T-helper 1 cell (primary cell): ENCODE measurements around the gene PCNX2.

Experiments
- DNase-seq, 5 donors: peaks; one replicate each; pipeline ENCODE4 v3.0.0-alpha.2; 2012 to 2020

PCNX2 gene

DNA sequence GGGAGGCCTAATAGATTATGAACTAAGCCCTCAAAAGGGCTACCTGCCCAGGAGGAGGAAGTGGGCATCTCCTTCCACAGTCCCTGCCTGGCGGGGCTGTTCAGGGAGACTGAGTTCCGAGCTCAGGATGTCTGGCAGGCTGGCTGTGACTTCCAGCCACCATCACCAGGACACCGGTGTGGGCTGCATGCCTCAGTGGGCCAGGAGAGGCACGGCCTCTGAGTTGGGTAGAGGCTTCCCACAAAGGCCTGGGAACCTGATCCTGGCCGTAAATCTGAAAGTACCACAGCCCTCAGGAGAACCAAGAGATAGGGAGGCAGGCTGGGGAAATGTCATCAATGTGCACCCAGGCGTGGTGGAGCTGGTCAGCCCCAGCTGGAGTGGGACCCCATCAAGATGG lies 316.0 kb downstream of the PCNX2 start:
- DNase-seq = no peak

DNA sequence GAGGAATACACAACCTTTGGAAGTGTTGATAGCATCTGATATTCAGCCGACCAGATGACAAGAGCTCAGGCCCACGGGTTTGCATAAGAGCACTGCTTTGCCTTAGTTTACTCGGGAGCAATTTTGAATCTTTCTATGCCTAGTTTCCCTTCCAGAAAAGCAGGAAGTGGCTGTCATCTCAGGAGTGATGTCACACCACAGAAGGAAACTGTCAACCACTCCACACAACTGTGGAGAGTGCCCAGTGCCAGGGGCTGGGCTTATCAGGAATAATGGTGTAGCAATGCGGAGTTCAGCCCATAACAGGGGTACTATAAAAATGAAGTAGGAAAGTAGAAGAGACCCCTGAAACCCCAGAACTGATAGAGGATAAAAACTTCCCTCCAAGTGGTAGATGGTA lies 316.7 kb downstream of the PCNX2 start:
- peak in 1 of 5 donors; percentile 30 for DNase-seq

DNA sequence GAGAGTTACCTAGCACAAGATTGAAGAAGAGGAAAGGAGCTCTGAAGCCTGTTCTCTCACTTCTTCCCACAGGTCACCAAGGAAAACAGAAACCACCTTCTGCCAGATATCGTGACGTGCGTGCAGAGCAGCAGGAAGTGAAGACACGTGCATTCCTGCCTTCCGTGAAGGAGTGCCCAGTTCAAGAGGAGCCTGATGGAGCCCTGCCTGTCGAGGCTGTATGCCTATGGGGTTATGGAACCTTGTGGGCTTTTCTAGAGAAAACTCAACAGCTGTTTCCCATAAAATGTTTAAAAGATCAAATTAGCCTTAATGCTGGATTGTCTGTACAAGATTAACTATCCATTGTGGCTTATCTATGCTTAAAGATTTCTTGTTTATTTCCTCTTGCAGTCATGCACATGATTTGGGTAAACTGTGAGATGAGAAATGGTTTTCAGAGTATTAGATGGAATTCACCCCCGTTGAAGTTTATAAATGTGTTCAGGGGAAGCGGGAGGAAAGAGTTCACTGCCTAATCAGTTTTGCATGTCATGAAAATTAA lies 317.4 kb downstream of the PCNX2 start:
- peak in 1 of 5 donors; percentile 52 for DNase-seq

DNA sequence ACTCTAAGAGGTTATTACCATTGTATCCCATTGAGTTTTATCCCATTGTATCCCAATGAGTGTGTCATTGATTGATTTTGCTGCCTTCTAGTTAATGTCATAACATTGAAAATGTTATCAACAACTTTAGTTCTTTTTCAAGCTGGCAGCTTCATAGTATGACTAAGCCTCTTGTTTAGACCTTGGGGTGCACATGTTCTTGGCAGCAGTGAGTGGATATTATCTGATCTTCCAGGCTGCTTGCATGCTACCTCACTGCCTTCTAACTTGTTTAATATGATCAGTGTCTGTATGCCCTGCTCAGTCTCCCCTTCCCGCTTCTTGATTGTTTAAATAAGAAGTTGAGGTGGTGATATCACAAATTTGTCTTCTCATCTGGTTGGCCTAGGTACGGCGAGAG lies 320.6 kb downstream of the PCNX2 start:
- DNase-seq = no peak

DNA sequence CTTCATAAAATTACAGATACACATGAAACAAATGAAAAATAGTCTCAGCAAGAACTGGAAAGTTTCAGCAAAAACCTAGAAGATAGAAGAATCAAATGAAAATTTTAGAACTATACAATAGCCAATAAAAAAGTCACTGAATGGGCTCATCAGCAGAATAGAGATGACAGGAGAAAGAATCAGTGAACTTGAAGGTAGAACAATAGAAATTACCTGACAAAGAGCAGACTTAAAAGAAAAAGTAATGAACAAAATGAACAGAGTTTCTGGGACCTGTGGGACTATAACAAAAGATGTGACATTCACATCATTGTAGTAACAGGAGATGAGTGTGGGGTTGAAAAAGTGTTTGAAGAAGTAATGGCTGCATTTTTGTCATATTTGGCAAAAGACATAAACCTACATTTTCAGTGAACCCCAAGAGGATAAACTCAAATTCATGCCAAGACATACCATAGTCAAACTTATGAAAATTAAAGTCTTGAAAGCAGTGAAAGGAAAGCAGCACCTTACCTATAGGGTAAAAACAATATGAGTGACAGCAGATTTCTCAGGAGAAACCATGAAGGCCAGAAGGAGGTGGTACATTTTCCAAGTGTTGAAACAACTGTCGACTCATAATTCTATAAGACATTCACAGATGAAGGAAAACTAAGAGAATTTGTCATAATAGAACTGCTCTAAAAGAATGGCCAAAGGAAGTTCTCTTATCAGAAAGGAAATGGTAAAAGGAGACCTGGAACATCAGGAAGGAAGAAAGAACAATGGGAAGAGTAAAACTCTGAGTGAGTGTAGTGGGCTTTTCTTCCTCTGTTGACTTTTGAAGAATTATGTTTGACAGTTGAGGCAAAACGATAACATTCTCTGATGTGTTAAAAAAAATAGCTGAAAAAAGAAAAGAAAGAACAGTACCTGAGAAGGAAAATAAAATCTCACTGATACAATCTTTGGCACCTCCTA lies 321.6 kb downstream of the PCNX2 start:
- DNase-seq = no peak

DNA sequence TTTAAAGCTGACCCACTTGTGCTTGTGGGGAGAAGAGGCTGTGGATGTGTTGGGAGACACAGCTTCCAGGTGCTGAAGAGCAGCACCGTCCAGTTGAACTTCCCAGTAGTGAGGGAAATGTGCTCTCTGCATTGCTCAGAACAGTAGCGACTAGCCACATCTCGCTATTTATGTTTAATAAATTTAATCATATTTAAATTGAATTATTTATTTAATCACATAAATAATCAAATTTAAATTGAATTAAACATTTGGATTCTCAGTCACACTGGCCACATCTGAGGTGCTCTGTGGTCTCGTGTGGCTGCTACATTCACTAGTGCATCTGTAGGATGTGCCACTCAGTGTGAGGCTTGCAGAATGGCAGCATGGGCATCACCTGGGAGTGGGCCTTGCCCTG lies 325.0 kb downstream of the PCNX2 start:
- no peak for DNase-seq

DNA sequence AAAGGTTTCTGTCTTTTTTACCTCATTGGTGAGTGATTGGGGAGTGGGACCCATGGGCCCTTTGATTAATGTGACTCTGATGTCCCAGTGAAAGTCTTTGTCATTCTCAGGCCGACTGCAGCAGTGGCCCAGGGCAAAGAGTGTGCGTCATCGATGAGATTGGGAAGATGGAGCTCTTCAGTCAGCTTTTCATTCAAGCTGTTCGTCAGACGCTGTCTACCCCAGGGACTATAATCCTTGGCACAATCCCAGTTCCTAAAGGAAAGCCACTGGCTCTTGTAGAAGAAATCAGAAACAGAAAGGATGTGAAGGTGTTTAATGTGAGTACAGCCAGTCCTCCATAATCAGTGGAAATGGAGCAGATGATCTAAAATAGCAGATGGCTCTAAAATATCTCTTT lies 325.7 kb downstream of the PCNX2 start:
- no peak for DNase-seq

DNA sequence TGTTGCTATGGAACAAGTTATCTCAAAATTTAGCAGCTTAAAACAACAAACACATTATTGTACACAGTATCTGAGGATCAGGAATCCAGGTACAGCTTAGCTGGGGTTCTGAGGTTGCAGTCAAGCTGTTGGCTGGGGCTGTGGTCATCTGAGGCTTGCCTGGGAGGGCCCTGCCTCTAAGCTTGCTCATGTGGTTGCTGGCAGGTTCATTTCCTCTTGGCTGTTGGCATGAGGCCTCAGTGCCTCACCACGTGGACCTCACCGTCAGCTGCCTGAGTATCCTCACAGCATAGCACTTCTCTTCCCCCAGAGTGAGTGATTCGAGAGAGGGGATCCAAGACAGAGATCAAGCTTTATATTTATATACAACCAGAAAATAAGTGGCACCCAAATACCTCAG lies 326.6 kb downstream of the PCNX2 start:
- peak in 1 of 5 donors; percentile 17 for DNase-seq

DNA sequence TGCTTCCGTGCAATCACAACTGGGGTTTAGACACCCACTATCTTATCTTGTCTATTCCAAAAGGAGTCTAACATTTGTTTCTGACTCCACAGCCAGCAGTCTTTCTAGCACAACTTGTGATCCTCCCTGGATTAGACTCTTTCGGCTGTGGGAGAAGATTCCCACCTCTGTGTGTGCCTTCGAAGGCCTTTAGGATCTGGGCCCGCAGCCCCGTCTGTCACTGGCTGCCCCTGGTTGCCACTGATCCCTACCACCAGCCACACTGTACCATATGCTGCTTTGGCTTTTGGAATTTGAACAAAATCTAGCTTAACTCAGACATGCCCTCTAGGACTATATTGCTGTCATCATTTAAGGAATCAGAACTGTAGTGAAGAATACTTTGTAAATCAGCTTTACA lies 327.1 kb downstream of the PCNX2 start:
- DNase-seq = no peak

DNA sequence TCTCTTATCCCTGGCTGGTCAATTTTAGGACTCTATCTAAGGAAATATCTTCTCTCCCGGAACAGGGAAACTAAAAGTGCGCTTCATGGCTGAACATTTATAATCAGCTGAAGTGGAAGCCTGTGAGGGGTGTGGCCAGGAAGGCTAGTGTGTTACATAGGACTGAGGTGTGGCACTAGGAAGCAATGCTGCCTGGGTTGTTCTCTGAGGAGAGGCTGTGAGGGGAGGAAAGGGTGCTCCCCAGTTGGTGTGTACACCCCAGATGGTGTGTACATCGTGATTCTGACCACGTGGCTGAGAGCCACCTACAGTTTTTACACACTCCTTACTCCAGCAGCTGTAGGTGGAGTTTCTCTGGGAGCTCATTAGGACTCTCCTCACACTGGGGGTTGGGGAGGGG lies 328.9 kb downstream of the PCNX2 start:
- DNase-seq = no peak

DNA sequence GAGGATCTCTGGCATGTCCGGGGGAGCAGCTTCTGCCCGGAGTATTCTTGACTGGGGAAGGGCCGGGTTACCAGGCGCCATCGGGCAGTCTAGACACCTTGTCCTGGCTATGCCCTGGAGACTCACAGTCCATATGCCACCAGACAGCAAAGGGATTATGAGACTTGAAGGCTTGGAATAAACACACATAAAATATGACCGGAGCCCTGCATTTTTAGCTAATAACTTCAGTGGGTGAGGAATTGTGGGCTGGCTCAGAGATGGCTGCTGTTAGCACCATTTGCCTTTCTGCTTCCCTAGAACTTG lies 329.7 kb downstream of the PCNX2 start:
- DNase-seq = no peak

DNA sequence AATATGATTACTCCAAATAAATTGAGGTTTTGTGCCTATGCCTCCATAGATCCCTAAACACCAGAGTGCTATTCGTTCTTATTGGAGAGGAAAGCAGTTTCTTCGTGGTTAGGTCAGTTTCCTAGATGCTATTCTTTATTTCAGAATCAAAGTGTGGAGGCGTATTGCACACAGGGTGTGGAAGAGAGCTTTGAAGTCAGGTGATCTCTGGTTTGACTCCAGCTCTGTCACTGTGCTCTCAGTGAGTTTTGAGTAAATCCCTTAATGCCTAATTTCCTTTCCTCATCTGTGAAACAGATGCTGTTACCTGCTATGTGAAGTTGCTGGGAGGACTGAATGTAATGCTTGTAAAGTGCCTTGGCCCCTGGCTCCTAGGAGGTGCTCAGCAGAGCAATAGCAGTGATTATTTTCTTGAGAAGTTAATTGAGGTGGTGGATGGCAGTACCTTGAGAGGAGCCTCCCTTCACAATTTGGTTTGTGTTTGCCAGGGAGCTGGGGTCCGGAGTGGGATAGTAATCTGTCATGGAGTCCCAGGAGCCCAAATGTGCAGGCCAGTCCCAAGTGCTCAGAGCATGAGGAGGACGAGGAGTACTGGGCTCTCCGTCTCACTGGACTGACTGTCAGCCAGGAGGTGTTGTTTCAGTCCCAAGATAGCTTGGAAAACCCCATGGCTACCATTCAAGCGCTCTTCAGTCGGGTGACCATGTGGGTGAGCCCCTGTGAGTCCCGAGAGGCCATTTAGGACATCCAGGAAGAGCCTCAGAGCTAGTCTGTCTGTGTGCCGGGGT lies 330.2 kb downstream of the PCNX2 start:
- no peak for DNase-seq

DNA sequence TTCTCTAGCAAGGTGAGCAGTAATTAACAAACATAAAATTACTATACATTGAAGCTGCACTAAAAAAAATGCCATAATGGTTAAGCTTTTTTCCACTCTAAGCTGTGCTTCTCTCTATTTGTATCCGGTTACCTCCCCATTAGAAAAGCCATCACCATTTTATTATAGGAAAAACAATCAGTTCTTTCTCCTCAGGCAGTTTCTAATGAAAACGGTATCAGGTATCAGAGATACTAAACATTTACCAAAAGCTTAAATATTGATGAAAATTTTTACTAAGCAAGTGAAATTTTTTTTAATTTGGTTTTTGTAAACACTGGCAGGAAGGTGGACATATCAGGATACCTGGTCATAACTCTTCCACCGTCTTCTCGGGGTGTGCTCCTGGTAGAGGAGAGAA lies 330.9 kb downstream of the PCNX2 start:
- DNase-seq = no peak

DNA sequence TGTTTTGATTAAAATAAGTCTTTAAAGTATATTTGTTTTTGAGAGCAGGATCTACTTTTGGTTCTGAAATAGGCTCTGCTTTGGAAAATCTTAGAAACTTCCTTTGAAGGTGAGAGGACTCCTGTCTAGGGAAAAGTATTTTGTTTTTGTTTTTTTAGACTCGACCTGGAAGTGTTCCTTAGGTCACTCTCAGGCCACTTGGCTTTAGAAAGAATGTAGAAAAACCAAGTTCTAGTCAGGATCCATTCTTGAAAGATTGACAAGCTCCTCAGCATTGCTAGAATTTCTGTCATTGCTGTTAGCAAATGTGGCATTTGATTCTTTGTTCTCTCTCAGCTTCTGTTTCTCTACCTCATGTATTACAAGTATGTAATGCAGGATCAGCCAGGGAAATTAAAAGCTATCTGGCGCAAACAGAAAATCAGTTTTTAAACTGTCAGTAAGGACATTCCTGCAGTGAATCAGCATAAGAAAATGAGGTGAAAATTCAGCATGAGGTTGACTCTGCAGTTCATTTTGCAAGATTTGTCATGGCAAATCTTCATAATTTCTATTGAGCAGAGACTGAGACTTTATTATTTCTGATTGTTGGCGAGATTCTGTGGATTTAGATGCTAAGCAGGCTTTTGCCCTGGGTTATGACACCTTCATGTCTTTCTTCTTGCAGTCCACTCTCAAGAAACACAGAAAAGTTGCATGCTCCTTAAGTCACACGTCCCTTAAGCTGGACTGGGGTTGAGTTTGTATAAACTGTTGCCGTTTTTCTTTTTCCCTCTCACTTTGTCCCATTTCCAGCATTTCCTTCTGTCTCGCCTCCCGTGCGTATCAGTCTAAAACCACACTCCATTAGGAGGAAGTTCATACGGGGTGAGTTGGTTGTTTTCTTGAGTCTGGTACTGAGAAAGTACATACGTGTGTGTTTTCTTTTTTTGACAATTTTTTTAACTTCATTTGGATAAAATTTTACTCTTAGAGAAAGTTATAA lies 332.5 kb downstream of the PCNX2 start:
- DNase-seq = no peak

DNA sequence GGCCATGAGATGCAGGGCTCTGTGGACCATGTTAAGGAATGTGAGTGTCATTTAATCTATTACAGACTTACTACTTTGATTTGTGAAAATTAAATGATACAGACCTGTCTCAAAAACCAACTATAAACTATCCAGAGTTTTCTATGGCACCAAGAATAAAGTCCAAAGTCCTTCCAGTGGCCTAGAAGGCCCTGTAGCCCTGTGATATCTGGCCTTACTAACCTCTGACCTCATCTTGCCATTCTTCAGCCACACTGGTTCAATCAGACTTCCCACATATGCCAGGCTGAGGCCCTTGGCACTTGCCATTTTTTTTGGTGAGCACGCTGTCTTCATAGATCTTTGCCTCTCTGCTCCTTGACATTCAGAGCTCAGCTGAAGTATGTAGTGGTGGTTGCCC lies 337.5 kb downstream of the PCNX2 start:
- no peak for DNase-seq

DNA sequence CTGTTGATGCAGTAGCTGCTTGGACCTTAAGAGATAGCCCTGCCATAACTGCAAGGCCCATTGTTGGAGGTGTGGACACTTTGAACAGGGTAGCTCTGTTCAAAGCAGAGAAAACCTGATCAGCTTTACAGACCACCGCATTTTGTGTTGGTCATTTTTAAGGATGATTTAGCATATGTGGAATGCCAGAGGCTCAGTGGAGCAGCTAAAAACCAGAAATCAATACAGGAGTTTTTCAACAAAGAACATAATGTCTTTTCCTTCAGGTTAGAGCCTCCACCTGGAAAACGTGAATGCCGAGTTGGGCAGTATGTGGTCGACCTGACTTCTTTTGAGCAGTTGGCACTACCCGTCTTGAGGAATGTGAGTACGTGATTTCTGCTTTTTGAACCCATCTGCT lies 339.4 kb downstream of the PCNX2 start:
- no peak for DNase-seq

DNA sequence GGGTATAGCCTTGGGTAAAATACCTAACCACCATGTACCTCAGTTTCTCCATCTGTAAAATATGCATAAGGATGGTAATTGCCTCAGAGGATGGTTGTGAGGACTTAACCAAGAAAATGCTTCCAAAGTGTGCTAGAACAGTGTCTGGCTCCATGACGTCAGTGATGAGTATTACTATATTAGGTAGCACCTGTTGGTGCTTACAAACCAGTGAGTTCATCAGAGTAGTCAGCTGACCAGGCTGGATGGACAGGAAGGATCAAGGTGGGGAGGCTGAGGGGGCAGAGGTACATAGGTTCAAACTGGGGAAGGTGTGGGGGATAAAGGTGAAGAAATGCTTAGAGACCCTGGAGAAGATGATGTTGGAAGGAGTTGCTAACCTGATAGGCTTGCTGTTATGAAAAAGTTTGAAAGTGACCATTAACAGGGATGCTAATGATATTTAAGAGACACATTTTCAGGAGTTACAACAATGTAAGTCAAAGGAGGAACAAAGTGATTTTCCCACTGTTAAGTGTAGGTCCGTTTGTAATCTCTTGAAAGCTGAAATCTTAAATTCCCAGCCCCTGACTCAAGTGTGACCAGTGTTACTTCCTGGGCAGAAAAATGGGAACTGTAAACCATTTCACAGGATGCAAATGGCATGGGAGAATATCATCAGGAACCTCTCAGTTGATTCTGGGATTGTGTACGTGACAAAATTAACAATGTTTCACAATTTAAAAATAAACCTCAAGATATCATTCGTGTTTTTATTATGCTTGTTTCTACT lies 340.7 kb downstream of the PCNX2 start:
- DNase-seq = no peak

DNA sequence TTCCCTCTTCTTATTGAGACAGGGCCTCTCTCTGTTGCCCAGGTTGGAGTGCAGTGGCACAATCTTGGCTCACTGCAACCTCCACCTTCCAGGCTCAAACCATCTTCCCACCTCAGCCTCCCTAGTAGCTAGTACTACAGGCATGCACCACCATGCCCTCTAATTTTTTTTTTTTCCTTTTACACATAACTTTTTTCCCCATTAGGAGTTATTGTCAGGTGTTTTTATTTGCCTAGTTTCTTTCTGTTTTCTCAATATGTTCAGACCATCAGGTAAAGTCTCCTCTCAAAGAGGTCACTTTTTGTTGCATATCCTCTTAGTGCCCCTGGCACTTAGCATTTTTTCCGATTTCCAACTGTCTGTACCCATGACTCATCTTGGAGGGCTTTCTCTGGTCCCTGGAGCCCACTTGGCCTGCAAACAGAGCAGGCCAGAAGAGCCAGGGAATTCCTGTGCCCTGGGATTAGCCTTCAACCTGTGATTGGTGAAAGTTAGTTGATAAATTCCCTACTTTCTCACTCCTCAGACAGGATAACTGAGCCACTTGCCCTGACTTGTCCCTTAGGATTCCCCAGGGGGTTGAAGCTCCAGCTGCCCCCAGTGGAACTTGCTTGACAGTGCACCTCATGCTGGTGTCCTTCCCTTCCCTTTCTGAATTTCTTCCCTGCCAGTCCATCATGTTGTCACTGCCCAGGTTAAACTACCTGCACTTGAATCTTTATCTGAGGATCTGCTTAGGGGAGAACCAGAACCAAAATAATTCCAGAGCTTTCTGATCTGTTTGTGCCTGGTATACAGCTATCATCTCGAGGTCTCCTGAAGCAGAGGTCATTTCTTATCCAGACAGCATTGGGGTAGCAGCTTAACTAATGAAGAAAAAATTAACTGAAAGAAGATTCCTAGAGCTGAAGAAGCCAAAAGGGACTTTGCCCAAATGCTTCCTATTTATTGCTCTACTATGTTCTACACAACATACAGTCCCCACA lies 342.7 kb downstream of the PCNX2 start:
- DNase-seq = peak in 2 of 5 donors; percentile 11 to 34

DNA sequence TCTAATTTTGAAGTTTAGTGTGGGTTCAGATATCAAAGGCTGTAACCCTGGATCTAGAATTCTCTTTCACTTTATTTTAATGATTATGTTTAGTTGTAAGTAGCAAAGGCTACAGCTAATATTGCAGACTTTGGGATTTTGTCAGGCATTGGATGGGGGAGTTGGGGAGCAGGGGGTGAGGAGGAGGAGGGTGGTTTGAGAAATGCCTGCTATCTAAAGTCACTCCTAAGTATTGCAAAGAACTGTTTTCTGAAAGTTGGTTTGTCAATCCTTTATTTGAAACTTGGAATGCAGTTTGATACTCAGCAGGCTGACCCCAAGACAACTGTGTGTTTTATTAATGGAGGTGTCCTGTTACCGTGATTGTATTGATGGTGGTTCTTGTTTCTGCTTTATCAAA lies 343.9 kb downstream of the PCNX2 start:
- DNase-seq = no peak

DNA sequence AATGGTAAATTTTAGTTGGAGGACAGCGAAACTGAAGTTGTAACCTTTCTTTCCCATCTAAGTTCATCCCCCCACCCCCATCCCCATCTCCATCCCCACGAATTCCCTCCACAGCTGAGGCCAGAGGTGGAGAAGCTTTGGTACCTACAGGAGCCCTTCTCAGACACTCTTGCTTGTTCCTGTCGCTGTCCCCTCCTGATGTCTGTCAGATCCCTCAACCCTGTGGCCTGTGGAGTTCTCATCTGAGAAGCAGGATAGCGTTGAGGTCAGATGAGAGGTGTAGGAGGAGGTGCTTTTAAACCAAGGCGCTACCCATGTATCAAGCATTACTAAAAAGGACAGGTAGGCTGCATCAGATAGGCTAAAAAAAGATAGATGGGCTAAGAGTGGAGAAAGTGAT lies 344.3 kb downstream of the PCNX2 start:
- DNase-seq = peak in 2 of 5 donors; percentile 8 to 36
